ENCODE data around the gene FMO4.
"Not testable (repeated sequence)": the region's sequence is repeated elsewhere in the genome, so short reads cannot be mapped to it uniquely, and the experiment has no call there.

FMO4 gene

GRCh38 chr1:171381866-171382210 lies 67.9 kb downstream of the FMO4 start:
- DNase-seq (ENCODE audit: low read depth in 2 of 2, low spot score in 1 of 2), result no peak

DNA sequence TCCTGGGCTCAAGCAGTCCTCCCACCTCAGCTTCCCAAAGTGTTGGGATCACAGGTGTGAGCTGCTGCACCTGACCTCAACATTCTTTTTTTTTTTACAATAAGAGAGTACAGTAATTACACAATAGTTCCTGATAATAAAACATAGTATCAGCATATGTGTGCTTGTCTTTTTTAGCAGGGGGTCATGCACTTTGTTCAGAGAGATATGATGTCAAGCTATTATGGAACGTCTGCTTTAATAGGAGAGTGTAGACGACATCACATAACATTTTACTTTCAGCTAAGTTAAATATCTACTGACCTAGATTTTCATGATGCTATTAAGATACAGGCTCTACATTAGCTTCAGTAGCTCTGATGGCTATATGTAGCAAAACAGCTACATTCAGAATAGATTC lies 70.5 kb downstream of the FMO4 start:
- no peak for DNase-seq (ENCODE audit: low read depth in 2 of 2, low spot score in 1 of 2)

DNA sequence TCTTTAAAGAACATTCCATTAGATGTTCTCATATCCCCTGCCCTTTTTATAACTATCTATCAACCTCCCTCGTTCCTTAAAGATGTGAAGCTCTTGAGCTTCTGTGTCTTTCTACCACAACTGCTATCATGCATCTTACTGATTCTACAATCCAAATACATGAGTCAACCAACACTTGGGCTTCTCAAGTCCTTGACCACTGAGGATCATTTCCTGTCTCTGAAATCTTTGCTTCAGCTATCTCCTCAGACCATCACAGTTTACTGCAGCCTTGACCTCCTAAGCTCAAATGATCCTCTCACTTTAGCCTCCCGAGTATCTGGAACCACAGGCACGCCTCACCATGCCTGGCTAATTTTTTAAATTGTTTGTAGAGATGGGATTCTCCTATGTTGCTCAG lies 75.2 kb downstream of the FMO4 start:
- no peak for DNase-seq (ENCODE audit: low read depth in 2 of 2, low spot score in 1 of 2)

GRCh38 chr1:171390740-171391139 lies 76.8 kb downstream of the FMO4 start:
- DNase-seq (ENCODE audit: low read depth in 2 of 2, low spot score in 1 of 2), result not testable (repeated sequence)

Measured in stimulated activated CD8-positive, alpha-beta memory T cell treated with anti-CD3 and anti-CD28 coated beads, Interleukin-4, amount 100 ng/mL, for 4 hours (primary cell).